ENCODE data around the gene CSGALNACT2.

- TF ChIP-seq CTCF (IDR thresholded peaks at IDR 0.05): no peak
- TF ChIP-seq POLR2A (IDR thresholded peaks at IDR 0.05): no peak
Measured at GRCh38 chr10:43209074-43209455, 70.8 kb downstream of the CSGALNACT2 start.

All from thyroid gland (tissue), 4 donors.